GM18520 (cell line): ENCODE results near the gene LRRC14B.

Experiments used
- ATAC-seq: cut with Tn5 transposase; IDR thresholded peaks from one replicate; pipeline ENCODE4 v1.9.1; 2021; ENCODE audit not compliant: unreplicated experiment

The LRRC14B gene

DNA sequence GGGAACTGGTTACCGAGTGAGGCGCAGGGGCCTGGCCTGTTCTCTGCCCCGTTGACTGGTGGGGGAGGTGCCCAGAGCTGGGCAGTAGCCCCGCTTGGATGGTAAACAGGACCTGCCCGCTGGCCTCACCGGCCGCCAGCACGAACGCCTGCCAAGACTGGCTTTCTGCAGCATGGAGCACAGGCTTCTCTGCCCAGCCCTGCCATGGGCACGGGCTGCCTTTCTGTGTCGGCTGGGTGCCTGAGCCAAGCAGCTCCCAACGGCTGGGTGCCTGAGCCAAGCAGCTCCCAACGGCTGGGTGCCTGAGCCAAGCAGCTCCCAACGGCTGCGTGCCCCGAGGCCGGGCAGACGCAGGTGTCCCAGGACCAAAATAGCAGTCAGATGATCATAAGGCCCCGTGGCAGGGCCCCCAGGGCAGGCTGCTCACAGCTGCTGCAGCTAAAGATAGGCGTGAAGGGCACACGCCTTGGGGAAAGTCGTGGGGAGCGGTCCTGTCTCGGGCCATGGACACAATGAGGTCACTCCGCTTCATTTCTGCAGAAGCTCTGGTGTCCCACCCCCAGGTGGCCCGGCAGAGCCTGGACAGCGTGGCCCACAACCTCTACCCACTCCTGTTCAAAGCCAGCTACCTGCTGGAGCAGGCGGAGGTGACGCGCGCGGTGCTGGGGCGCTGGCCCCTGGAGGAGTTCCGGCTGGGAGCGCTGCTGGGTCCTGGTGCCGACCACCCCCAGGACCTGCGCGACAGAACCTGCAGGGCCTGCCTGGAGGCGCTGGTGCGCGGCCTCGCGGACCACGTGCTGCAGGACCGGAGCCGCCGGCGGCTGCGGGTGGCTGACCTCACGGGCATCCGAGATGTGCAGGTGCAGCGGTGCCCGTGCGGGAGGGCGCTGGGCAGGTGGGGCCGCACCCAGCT, at the start of gene LRRC14B:
Gene LRRC14B, plus strand, starts transcription at position 460 of the 913 bp plus-strand sequence. Its CDS starts 44 bp downstream, at position 504.
- ATAC-seq = no peak

DNA sequence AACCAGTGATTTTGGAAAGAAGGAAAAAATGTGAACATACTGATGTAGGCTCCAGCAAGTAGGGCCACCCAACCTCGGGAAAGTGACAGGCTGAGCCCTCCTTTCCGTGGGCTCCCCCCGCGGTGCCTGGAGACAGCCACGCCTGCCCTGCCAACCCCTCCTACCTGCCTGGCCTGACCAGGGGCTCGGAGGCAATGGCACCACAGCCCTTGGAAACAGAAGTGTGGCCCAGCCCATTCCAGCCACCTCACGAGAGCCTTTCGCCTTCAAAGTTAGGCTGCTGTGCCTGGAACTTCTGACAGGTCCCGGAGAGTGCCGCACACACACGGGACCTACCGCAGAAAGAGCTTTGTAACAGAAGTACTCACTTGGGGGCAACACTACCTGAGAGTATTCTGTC, 49.5 kb upstream of the LRRC14B start:
- no peak for ATAC-seq

- ATAC-seq = no peak
These were observed 49.0 kb upstream of the LRRC14B start for GRCh38 chr5:142246-142810.

DNA sequence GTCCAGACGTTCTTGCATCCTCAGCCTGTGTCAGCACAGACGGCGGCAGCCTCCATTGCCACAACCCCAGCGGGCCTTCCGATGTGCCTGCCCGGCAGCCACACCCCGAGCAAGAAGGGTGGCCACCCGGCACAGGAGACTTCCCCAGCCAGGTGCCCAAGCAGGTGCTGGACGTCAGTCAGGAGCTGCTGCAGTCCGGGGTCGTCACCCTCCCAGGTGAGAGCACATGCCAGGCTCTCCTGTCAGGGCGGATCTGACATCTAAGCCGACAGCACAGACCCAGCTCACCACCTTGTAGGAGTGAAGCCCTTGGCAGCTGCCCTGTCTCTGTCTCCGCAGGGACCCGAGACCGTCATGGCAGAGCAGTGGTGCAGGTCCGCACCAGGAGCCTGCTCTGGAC, 48.3 kb upstream of the LRRC14B start:
- no peak for ATAC-seq

GRCh38 chr5:144941-145340, 46.4 kb upstream of the LRRC14B start:
- no peak for ATAC-seq

GRCh38 chr5:145585-146323, 45.5 kb upstream of the LRRC14B start:
- no peak for ATAC-seq

GRCh38 chr5:147751-148150, 43.5 kb upstream of the LRRC14B start:
- ATAC-seq = no peak

DNA sequence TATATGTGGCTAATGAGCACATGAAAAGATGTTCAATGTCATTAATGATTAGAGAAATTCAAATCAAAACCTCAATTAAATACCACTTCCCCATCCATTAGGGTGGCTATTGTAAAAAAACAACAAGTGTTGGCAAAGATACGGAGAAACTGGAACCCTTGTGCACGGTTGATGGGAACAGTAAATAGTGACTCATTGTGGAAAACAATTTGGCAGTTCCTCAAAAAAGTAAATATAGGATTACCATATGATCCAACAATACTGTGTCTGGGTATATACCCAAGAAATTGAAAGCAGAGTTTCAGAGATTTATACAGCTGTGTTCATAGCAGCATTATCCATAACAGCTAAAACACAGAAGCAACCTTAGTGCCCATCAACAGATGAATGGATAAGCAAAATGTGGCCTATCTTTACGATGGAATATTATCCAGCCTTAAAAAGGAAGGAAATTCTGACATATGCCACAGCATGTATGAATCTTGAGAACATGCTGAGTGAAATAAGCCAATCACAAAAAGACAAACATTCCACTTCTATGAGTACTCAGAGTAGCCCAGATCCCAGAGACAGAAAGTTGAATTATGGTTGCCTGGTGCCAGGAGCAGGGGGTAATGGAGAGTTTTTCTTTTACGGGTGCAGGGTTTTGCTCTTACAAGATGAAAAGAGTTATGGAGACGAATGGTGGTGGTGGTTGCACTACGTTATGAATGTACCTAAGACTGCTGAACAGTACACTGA, 41.4 kb upstream of the LRRC14B start:
- no peak for ATAC-seq

DNA sequence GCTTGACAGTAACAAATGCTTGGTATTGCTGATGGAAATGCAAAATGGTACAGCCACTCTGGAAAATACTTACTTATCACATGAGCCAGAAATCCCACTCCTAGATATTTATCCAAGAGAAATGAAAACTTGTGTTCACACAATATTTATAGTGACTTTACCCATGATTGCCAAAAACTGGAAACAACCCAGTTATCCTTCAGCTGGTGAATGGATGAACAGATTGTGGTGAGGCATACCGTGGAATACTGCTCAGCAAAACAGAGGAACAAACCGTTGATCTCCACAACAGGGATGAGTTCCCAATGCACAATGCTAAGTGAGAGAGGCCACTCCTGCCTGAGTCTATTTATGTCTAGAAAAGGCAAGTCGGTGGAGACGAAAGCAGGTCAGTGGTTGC, 40.5 kb upstream of the LRRC14B start:
- ATAC-seq = no peak

DNA sequence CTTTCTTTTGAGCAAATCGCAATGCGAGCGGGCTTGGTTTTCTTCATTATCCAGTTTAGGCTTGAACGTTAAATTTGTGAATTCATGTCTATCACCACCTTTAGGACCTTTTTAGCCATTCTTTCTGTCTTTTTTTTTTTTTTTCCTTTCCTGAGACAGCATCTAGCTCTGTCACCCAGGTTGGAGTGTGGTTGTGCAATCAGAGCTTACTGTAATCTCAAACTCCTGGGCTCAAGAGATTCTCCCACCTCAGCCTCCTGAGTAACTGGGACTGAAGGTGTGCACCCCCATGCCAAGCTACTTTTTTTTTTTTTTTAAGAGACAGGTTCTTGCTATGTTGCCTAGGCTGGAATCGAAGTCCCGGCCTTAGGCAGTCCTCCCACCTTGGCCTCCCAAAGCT, 39.2 kb upstream of the LRRC14B start:
- no peak for ATAC-seq

DNA sequence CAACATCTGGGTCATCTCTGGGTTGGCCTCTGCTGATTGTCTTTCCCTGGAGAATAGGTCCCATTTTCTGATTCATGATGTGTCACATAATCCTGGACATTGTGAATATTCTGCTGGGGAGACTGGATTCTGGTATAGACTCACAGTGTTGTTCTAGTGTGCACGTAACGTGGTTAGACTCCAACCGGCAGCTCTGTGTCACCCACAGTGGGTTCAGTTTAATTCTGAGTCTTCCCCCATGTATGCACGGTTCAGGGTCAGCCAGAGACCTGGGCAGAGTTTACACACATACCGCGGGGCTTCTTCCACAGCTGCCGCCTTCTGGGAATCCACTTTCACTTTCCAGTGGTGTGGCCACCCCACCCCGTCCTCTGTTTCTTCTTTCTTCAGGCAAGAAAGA, 38.0 kb upstream of the LRRC14B start:
- no peak for ATAC-seq

DNA sequence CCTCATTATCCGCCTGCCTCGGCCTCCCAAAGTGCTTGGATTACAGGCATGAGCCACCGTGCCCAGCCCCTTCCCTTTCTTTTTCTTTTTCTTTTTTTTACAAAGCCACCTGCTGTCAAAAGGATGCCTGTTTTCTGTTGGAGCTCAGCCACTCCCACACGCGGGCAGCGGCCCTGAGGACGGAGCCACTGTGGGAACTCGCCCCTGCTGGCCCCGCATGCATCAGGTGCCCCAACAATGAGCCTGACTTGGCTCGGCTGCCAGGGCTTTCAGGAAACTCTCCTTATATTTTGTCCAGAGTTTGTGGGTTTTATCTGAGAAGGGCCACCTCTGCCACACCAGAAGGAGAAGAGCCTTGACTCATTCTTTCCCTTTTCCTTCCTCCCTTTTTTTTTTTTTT, 37.1 kb upstream of the LRRC14B start:
- no peak for ATAC-seq

DNA sequence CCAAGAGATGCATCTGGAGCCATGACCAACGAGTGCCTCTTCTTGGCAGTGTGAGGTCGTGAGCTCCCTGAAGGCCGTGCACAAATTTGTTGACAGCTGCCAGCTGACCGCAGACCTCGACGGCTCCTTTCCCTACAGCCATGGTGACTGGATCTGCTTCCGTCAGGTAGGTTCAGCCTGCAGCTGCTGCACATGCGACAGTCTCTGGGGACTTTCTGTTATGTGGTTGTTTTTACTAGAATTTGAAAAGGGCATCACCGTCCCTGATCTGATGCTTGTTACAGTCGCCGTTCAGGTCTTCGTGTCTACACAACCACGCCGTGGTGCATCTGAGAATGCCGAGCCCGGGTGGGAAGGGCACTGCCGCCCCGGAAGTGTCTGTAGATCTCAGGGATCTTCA, 36.5 kb upstream of the LRRC14B start:
- ATAC-seq = no peak

GRCh38 chr5:155651-156410, 35.5 kb upstream of the LRRC14B start:
- no peak for ATAC-seq

- ATAC-seq = no peak
These were observed 34.8 kb upstream of the LRRC14B start for GRCh38 chr5:156411-157072.

DNA sequence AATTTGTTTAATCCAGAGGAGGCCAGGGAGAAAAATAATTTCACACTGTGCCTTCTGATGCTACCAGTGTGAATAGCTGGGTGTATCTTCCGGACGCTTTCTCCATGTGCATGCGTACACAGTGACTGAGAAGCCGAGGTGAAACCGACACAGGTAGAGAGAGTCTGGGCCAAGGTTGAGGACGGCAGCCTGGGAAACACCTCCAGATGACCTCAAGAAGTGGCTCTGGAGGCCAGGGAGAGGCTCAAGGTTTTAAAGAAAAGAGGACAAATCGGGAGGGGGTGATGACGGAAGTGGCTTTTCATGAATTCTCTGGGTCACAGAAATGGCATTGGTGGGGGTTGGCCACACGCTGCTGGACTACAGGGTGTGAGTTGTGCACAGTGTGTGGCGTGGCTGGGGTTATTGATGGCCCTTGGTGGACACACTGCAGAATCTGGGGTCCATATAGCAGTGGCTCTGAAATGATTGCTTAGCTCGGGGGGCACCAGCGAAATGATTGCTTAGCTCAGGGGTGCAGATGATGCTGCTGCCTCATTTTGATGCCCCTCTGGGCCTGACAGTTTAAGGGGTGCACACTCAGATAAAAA, 34.1 kb upstream of the LRRC14B start:
- no peak for ATAC-seq

- no peak for ATAC-seq
These were observed 33.5 kb upstream of the LRRC14B start for GRCh38 chr5:157801-158200.

- no peak for ATAC-seq
These were observed 32.4 kb upstream of the LRRC14B start for GRCh38 chr5:158807-159447.
